Fibroblast of upper back skin (primary cell): Measurements from ENCODE around the gene PREX1.
"Not testable (repeated sequence)": the region's sequence is repeated elsewhere in the genome, so short reads cannot be mapped to it uniquely, and the experiment has no call there.

ENCODE experiments used
- DNase-seq: peaks from one replicate; pipeline ENCODE4 v3.0.0-alpha.2; 2013

PREX1 gene

DNA sequence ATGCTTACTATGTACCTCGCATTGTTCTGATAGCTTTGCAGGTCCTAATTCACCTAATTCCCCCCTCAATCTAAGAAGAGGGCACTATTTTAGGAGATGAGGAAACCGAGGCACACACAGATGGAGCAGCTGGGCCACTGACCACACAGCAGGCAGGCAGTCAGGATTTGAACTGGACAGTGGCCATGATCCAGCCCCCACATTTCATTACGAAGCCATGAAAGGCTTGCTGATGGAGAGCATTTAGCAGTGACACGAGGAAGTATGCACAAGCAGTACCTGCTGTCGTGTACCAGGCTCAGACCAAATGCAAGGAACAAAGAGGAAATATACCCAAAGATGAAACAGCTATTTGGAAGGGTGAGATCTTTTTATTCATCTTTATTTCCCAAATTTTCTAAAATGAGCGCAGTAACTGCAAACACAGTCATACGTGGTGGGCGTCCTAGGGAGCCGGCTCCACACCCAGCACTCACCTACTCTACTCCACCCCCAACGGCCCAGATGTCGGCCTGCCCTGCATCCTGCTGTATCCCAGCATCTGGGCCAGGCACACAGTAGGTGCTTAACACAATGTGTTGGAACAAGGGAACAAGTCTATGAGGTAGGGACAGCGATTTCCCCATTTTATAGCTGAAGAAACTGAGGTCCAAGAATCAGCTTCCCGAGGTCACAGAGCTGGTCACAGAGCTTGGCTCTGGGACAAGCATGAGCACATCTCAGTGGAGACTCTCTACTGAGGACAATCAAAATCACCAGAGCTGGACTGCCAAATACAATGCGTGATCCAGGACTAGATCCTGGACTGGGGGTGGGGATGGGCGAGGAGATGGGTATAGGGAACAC is 15.0 kb downstream of the PREX1 start:
- no peak for DNase-seq

DNA sequence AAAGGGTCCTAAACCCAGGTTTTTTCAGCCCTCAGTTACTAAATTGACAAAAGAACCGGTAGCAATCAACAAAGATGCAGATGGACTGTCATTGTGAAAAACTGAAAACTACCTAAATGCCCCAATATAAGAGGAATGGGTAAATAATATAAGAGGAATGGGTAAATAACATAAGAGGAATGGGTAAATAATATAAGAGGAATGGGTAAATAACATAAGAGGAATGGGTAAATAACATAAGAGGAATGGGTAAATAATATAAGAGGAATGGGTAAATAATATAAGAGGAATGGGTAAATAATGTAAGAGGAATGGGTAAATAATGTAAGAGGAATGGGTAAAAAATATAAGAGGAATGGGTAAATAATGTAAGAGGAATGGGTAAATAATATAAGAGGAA is 15.7 kb downstream of the PREX1 start:
- not testable (repeated sequence) for DNase-seq

DNA sequence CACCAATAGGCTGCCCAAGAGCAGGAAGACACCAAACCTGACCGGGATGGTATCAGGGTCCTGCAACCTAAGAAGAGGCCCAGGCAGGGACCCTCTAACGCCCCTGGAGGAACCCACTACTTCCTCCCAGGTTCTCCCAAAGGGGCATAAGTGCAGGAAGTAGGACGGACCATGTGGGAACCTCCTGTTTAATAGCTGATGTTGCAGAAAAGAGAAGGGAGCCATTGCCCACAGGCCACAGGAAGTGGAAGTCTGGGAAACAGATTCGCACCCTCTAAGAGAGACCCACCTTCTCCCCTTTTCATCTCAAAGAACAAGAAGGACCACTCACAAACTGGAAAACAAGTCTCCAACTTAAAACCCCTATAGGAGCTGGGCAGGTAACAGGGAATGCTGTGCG is 18.1 kb downstream of the PREX1 start:
- DNase-seq = no peak

DNA sequence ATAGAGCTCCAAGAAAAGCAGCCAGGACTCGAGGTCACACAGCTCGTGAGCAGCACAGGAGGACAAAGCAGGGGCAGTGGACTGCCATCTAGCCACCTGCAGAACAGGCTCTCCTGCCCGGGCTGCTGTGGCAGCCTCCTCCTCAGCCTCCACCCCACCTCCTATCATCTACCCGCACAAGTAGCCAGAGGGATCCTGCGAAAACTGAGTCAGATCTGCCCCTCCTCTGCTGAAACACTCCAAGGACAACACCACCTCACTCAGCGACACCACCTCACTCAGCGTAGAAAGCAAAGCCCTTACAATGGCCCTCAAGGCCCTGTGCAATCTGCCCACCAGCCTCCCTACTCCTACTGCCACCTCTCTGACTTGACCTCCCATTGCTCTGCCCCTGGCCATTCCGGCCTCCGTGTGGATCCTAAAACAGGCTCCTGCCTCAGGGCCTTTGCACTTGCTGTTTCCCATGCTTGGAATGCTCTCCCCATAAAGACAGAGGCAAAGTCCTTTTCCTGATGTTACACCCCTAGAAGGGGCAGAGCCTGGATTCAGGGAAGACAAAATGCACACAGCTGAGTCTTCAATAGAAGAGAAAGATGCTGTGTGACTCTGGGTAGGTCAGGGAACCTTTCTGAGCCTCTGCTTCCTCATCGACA is 19.3 kb downstream of the PREX1 start:
- no peak for DNase-seq

DNA sequence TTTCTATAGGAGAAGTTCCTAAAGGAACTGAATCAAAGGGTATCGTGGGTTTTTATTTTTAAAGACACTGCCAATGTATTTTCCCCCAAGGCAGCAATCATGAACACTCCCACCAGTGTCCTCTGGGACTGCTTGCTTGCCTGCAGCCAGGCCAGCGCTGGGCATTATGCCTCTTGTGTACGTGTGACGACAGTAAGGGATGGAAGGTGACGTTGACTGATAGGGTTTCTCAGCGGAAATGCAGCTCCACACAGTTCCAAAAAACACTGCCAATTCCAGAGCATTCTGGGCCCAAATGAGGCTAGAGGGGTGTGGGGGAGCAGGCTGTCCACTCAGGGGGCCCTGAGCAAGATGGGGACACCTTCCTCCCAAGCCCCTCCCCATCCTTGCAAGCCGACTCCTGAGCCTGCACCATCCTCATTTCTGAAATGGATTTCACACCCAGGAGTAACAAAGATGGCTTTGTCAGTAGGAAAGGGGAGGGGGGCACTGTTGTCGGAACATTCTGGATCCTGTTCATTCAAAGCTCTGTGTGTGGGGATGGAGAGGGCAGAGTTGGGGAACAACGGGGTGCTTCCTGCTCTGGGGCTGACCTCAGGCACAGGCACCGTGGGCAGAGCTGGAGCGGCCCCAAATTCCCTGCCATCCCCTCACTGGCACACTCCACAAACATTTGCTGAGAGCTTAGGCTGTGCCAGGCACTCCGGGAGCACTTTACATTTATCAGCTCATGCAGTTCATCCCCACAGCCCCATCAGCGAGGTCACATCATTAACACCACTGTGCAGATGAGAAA is 20.0 kb downstream of the PREX1 start:
- DNase-seq = no peak

DNA sequence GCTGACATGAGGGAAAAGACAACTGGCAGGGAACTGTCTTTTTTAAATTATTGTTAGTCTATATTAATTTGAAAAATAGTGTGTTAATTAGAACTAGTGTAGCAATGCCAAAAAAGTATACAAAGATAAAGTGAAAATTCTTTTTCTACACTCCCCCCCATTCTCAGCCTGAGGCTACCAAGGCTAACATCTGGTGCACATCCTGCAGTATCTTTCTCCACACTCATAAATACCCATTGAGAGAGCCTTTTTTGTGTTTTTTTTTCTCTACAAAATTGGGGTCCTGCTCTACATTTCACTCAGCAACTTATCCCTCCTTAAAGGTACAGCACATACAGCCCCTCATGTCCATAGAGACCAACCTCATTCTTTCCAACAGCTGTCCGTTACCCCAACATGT is 20.7 kb downstream of the PREX1 start:
- no peak for DNase-seq

DNA sequence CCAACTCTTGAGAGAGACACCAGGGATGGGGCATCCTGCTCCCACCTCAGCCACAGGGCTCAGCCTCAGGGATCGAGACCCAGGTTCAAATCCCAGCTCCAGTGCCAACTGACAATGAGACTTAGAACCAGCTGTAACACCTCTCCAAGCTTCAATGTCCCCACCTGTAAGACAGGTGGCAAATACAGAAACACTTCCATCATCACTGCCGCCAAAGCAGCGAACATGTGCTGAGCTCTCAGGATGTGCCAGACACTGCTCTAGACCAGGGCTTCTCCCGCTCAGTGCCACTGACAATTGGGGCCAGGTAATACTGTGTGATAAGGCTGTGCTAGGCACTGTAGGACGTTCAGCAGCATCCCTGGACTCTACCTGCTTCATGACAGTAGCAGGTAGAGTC is 22.1 kb downstream of the PREX1 start:
- DNase-seq = no peak

DNA sequence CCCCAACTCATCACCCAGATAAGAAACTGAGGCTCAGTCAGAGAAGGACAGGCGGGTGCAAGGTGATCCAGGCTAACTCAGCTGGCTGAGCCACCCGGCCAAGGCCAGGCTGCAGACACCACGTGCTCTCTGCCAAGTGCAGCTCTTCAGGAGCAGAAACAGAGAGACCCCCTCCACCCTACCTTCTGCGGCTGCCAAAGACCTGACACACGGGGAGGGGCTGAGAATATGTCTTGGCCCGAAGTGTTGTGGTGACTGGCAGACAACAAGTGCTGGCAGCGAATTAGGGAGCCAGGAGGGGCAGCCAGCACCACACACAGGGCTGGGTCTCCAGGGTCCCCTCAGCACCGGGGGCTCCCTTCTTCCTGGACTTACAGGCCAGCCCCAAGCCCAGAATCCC is 22.5 kb downstream of the PREX1 start:
- DNase-seq = no peak

DNA sequence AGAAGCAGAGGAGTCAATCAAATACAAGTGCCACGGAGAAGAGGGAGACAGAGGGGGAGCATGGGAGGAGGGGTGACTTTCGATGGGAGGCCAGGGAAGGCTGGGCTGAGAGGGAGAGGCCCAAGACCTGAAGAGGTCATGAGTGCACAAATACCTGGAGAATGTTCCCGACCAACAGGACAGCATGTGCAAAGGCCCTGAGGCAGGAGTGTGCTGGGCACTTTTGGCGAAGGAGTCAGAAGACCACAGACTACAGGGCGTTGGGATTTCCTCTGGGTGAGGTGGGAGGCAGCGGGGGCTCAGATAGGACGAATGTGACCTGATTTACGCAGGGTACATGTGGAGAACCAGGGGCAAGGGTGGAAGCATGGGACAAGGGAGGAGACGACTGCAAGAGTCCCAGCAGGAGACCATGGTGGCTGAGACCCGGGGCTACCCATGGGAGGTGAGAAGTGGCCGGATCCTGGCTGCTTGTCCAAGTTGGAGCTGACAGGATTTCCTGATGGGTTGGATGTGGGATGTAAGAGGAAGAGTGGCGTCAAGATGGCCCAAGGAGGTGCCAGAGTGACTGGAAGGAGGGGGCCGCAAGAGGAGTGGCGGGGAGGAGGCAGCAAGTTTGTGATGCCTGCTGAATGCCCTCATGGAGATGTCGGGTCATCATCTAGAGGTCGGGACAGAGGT is 23.4 kb downstream of the PREX1 start:
- DNase-seq = no peak

DNA sequence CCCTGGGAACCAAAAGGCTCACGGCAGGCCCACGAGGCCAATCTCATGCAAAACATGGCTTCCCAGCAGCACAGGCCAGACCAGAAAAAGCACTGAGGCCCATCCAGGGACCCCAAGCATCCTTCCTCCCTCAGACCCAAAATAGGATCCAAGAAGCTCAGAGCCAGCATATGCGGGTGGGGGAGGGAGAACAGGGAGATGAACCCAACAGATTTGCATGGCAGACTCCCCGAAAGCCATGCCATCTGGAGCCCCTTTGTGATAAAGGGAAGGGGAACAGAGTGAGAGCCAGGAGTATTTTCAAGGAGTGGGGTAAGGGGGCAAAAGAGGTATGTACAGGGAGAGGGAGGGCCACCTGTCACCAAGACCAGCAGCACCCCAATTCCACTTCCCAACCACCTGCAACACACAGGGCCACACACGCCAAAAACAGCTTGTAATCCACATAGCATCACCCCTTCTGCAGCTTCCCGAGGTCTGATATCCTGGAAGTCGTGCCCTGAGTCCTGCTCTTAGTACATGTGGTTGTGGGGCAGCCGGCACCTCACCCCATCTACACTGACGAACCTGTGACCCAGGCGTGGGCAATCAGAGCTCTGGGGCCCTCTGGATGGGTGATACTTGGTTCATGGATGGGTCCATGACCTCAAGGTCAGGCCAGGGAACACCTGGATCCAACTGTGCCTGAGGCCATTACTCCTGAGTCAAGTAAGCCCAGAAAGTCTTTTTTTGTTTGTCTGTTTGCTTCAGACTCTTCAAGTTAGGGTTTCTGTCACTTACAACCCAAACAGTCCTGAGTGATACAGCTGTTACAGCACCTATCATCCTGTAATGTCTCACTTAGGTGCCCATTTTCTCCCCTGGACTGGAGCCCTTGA is 24.4 kb downstream of the PREX1 start:
- no peak for DNase-seq

DNA sequence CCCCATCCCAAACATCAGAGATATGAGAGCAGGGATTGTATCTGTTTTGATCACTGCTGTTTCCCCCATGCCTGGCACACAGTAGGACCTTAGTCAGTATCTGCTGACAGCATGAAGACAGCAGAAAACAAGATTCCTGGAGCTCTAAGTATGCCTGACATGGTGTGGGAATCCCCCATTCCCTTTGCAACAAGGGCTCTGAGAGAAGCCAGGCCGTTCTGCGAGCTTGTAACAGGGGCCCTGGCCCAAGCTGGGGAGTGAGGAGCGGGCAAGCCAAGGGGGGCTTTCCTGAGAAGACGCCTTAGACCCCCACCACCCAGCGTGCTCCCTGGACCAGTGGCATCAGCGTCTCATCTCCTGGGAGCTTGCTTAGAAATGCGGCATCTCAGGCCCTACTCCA is 25.2 kb downstream of the PREX1 start:
- DNase-seq = no peak

DNA sequence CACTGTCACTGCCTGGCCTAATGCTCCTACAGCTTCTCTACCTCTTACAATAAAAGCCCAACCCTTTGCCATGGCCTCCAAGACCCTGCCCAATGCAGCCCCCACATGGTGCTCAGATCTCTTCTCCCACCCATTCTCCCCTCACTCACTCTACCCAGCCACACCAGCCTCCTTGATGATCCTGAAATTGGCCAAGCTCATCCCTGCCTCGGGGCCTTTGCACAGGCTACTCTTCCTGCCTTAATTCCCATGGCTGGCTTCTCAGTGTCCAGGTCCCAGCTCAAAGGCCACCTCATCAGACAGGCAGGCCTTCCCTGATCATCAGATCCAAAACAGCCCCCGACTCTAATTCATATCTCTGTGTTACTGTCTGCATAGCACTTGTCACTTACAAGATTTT is 25.6 kb downstream of the PREX1 start:
- DNase-seq = no peak

DNA sequence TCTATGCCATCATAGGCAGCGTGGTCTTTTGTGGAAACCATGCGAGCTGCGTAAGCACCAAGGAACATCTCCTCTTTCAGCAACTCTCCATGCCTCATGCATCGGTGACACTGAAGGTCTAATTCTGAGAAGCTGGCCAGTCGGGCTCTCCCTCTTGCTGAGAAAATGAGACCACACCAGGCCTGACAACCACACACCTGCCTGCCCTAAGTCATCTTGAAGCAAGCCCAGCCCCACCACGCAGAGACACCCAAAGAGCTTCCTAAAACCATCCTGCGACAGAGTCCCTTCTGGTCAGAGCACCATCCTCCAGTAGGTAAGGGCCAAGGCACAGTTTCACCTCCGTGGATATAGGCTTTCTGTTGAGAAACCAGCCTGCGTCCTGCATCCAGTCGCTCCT is 26.6 kb downstream of the PREX1 start:
- no peak for DNase-seq

DNA sequence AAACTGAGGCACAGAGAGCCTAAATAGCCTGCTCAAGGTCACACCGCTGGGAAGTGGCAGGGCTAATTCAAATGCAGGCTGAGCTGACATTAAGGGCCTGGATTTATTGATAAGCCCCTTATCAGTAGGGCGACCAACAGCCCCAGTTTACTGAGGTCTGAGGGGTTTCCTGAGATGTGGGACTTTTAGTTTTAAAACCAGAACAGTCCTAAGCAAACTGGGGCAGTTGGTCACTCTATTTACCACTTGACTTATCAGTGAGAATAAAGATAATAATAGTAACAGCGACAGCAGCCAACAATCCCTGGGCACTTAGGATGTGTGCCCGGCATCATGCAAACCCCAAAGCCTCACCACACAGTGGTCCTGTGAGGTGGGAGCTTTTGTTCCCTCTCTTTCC is 27.6 kb downstream of the PREX1 start:
- DNase-seq = no peak

DNA sequence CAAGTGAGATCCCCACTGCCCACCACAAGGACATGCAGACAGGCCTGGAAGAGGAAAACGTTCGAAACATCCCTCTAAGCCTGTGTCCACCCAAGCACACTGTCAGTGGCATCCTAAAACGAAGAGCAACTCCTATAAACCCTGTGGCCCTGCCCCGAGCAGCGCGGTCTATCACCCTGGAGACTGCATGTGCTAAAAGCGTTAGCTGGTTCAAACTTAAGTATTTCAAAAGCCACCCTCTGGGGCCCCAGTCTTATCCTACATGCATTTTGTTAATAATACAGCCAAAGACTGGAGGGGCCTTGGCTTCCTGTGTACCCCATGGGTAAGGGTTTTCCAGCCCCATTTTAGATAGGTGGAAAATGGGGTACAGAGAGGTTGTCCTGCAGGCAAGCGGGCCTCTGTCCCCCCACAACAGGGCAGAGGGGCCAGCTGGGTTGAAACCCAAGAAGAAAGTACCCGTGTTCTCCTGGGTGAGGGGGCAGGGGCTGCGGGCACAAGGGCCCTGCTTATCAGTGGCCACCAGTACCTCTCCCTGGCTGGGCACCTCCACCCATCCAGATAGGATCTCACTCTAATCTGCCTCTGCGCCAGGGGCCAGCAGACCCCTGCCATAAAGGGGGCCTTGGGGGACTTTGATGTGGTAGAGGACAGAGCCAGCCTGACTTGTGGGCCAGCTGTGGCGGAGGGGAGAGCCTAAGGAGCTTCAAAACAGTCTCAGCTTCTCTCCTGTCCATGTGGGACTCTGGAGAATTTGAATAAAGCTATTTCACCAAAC is 28.3 kb downstream of the PREX1 start:
- DNase-seq = no peak

DNA sequence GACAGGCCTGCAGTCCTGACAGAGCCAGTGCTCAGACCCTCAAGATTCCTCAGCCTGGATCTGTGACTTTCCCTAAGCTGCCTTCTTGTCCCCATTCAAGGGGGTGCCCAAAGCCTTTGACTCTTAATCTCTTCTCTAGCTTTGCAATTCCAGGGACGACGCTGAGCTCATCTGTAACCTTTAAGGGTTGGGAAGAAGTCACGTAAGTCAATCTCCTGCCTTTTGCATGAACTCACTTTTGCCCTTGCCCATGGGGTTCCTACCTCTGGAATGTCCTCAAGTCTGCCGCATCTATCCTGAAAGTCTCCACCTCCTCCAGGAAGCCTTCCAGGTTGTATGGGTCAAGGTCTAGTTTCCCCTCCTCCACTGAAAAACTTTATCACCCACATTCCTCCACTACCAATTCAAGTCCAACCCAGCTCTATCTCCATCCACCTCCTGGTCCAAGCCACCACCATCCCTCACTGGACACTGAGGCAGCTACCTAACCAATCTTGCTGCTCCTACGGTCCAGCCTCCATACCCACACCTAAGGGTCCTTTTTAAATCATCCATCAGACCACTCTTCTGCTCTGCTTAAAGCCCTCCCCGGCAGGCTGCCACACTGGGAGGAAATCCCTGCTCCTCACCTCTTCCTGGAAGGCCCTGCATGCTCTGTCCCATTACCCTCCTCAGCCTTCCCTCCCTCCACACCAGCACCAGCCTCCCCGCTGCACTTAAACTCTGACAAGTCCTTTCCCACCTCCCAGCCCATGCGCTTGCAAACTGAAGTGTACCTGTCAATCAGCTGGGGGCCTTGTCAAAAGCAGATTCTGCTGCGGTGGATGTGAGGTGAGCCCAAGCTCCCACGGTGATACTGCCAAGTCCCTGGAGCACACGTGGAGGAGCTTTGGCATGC is 29.7 kb downstream of the PREX1 start:
- DNase-seq = no peak

DNA sequence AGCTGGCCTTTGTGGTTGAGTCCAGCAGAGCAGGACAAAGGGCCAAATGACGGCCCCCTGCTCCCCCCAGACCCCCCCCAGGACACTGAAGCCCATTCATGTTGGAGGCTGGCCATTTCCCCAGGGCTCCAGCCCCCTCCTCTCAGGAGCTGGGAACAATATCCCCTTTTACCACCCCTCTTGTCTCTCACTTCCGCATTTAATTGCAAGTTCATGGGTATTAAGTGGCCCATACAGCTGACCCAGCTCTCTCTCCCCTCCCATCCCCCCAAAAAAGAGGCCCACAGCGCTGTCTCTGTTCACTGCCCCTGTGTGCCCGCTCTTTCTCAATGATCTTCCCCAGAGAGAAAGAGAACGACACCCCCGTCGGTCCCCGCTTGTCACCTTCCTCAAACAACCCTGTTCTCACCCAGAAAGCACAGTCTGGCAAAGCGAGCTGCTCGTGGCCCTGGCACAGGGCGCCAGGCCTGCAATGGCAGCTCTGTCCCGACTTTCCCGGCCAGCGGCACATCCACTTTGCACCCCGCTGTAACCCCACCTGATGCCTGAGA is 30.4 kb downstream of the PREX1 start:
- no peak for DNase-seq

DNA sequence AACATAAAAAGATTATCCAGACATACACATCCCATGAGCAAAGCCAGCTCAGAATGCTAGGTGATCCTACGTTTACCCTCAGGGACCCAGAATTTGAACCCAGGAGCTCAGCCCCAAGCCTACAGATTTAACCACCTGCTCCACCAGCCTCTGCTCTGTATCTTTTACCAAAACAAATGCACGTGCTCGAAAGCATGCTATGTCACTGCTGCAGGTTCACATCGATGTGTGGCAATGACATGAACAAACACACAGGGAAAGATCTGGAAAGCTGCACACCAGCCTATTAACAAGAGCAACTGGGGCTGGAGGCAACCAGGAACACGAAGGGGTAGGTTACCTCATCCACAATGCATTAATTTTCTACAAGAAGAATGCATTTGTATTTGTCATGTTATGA is 32.1 kb downstream of the PREX1 start:
- DNase-seq = no peak

DNA sequence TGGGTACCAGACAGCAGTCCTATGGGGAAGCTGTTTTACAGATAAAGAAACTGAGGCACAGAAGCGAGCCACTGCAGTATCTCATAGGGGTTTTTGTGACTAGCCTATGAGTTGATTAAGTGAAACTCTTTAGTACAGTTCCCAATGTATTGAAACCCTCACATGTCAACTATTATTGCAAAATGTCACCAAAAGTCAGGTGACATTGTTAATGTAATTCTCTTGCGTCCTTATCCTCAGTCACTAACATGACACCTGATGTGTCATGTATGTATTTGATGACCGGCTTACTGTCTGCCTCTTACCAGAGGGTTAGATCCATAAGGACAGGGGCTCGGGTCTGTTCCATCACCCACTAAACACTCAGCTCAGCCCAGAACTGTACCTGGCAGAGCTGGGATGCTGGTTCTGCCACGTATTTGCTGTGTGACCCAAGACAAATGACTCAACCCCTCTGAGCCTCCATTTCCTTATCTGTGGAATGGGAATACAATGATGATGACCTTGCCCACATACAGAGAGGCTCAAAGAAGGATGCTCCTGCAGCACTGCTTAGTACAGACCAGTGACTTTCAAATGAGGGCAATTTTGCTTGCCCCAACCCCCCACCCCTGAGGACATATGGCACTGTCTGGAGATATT is 32.9 kb downstream of the PREX1 start:
- no peak for DNase-seq
